A673 (cell line): ENCODE measurements around the gene CCDC80.

Source experiments
- EZH2 ChIP-seq: fragments of 200-600 bp; sonication (generic); IDR thresholded peaks from 2 replicates; pipeline ENCODE4 v1.6.1; 2017; ENCODE audit warnings: borderline replicate concordance, low read depth, mild to moderate bottlenecking, mixed read lengths, antibody characterized with exemption, low read length; ENCODE audit not compliant: poor library complexity, severe bottlenecking
- TF ChIP-seq, protein P1 (sequence below): fragments of 300-800, 200-600 bp; sonication (generic); conservative IDR thresholded peaks from 2 replicates; pipeline ENCODE4 v1.5.1; 2017; ENCODE audit warnings: low read depth, mild to moderate bottlenecking, antibody characterized with exemption, low read length, moderate library complexity, mixed read lengths

DNA sequence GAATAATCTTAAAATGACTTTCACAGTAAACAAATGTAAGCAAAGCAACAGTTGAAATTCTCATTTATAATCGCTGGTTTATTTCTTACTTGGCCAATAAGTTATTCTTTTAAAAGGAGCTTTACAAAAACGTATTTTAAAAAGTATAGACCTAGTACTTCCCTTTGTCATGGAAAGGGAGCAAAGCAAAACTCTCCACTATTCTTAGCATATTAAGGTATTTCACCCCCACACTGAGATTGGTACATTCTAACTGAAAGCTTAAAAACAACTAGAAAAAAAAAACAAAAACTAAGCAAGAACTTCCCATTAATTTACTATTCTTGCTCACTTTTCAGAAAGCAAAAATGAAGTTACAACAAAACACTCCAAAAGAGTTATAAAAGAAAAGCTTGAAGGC is 80.6 kb downstream of the CCDC80 start:
- TF ChIP-seq EZH2: no peak
- TF ChIP-seq, protein P1, sequence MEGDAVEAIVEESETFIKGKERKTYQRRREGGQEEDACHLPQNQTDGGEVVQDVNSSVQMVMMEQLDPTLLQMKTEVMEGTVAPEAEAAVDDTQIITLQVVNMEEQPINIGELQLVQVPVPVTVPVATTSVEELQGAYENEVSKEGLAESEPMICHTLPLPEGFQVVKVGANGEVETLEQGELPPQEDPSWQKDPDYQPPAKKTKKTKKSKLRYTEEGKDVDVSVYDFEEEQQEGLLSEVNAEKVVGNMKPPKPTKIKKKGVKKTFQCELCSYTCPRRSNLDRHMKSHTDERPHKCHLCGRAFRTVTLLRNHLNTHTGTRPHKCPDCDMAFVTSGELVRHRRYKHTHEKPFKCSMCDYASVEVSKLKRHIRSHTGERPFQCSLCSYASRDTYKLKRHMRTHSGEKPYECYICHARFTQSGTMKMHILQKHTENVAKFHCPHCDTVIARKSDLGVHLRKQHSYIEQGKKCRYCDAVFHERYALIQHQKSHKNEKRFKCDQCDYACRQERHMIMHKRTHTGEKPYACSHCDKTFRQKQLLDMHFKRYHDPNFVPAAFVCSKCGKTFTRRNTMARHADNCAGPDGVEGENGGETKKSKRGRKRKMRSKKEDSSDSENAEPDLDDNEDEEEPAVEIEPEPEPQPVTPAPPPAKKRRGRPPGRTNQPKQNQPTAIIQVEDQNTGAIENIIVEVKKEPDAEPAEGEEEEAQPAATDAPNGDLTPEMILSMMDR: no peak
